HEK293 (cell line): ENCODE data around the gene STRBP.

Source experiments
- GLI4 ChIP-seq: fragments of 450-650 bp; formaldehyde crosslinking; IDR thresholded peaks from 2 replicates; pipeline ENCODE4 v1.5.1; 2016; ENCODE audit warnings: missing biosample characterization, missing genetic modification characterization
- ZBTB21 ChIP-seq: fragments of 450-650 bp; formaldehyde crosslinking; IDR thresholded peaks from 2 replicates; pipeline ENCODE4 v1.5.1; 2017; ENCODE audit warnings: missing biosample characterization, missing genetic modification characterization
- ZNF366 ChIP-seq: fragments of 450-650 bp; formaldehyde crosslinking; conservative IDR thresholded peaks from 2 replicates; pipeline ENCODE4 v1.5.1; 2016; ENCODE audit warnings: missing biosample characterization, missing genetic modification characterization
- TF ChIP-seq, protein P1 (sequence below): fragments of 450-650 bp; formaldehyde crosslinking; IDR thresholded peaks from 2 replicates; pipeline ENCODE4 v1.5.1; 2016; ENCODE audit warnings: missing biosample characterization, missing genetic modification characterization

DNA sequence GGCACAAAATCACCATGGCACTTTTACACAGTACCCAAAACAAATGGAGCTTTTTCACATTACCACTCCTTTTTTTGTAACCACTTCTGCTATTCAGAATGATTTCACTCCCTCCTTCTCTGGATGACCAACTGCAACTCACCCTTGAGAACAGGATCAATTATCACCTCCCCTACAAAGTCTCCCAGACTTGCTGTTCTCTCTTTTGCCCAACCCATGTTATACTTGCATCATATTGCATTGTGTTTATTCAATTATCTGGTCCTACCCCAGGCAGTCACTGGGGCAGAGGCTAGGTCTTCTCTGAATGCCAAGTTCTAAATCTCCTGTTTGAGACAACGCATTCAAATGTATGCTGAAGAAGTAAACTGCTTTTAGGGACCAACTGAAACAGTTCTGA is 139.0 kb downstream of the STRBP start:
- TF ChIP-seq, protein P1, sequence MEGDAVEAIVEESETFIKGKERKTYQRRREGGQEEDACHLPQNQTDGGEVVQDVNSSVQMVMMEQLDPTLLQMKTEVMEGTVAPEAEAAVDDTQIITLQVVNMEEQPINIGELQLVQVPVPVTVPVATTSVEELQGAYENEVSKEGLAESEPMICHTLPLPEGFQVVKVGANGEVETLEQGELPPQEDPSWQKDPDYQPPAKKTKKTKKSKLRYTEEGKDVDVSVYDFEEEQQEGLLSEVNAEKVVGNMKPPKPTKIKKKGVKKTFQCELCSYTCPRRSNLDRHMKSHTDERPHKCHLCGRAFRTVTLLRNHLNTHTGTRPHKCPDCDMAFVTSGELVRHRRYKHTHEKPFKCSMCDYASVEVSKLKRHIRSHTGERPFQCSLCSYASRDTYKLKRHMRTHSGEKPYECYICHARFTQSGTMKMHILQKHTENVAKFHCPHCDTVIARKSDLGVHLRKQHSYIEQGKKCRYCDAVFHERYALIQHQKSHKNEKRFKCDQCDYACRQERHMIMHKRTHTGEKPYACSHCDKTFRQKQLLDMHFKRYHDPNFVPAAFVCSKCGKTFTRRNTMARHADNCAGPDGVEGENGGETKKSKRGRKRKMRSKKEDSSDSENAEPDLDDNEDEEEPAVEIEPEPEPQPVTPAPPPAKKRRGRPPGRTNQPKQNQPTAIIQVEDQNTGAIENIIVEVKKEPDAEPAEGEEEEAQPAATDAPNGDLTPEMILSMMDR, result no peak
- TF ChIP-seq ZBTB21, result no peak
- no peak for TF ChIP-seq GLI4 (tag by site-specific recombination)
- no peak for TF ChIP-seq ZNF366 (tag by site-specific recombination)
